ENCODE measurements around the gene PC.

The PC gene

DNA sequence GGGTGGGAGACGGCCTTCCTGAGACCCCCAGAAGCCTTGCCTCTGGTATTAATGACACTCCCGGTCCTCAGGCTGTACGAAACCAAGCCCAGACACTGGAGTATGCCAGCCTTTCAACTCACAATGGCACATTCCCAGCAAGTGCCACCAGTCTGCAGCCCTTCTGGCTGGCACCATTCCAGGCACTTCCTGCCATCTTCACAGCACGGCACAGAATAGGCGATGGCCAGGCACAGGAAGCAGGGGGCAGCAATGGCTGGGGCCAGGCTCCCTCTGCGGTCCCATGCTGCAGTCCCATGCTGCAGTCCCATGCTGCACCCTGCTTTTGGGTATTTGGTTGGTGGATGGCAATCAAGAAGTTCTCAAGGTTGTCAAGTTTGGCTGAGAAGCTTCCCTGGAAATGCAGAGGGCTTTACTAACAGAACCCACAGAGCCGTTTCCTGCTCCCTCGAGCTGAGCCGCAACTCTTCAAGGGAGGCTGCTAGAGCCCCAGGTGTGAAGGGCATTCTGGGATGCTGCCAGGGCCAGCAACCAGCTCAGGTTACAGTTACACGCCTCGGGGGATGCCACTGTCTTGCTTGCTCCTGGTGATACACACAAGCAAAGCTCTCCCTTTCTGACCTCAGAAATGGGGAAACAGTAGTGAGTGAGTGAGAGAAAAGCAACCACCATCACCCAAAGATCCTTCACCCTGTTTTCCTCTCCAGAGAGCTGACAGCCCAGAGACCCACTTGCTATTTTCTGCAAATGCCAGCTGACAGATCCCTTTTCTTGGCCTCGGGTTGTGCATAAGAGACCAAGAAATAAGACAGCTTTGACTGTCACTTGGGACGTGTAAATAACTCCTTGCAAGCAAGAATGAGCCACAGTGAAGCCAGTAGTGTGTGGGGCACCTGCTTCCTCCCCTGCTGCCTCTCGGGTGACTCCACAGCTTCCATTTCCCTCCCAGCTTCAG lies 77.4 kb downstream of the PC start:
- peaks cover 0 to 12% of the 10 kb centered on the region in 2 donors for H3K4me1 ChIP-seq (ENCODE audit: control insufficient read depth in 1 of 2, insufficient read depth in 2 of 2, low read length in 2 of 2)
- H3K4me3 ChIP-seq (ENCODE audit: low read depth in 1 of 2, low read length in 2 of 2), result no peak overlapping the region
- no peaks in the 10 kb centered on the region for H3K36me3 ChIP-seq (ENCODE audit: control insufficient read depth in 1 of 2, insufficient read depth in 2 of 2, low read length in 2 of 2)
- no peaks in the 10 kb centered on the region for H3K27me3 ChIP-seq (ENCODE audit: control insufficient read depth in 1 of 2, insufficient read depth in 2 of 2, low read length in 2 of 2)
- no peak overlapping the region for H3K27ac ChIP-seq (ENCODE audit: low read depth, low read length)
- H3K9me3 ChIP-seq (ENCODE audit: control insufficient read depth in 1 of 2, low read length in 2 of 2), result no peaks in the 10 kb centered on the region
- no peak overlapping the region for H3K9ac ChIP-seq (ENCODE audit: low read depth in 1 of 2, low read length in 2 of 2)

DNA sequence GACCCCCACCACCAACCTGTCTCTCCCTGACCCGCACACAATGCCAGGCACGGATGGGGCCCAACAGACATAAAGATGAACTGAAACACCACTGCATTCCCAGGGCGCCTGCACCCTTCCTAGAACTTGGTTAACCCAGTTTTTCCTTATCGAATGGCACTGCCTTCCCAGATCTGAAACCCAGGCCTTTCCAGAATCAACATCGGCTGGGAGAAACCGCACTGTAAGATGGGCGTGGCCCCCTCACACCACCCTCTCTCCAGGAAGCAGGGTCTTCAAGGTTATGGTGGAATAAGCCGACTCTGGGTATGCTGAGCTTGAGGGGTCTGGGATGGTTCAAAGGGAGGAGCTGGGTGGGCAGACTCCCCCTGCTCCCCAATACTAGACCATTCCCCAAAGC lies 78.2 kb downstream of the PC start:
- H3K4me1 ChIP-seq (ENCODE audit: control insufficient read depth in 1 of 2, insufficient read depth in 2 of 2, low read length in 2 of 2), result peaks cover 0 to 12% of the 10 kb centered on the region in 2 donors
- no peaks in the 10 kb centered on the region for H3K36me3 ChIP-seq (ENCODE audit: control insufficient read depth in 1 of 2, insufficient read depth in 2 of 2, low read length in 2 of 2)
- H3K27me3 ChIP-seq (ENCODE audit: control insufficient read depth in 1 of 2, insufficient read depth in 2 of 2, low read length in 2 of 2), result no peaks in the 10 kb centered on the region
- no peak overlapping the region for H3K4me3 ChIP-seq (ENCODE audit: low read depth in 1 of 2, low read length in 2 of 2)
- no peaks in the 10 kb centered on the region for H3K9me3 ChIP-seq (ENCODE audit: control insufficient read depth in 1 of 2, low read length in 2 of 2)
- no peak overlapping the region for H3K9ac ChIP-seq (ENCODE audit: low read depth in 1 of 2, low read length in 2 of 2)
- no peak overlapping the region for H3K27ac ChIP-seq (ENCODE audit: low read depth, low read length)

DNA sequence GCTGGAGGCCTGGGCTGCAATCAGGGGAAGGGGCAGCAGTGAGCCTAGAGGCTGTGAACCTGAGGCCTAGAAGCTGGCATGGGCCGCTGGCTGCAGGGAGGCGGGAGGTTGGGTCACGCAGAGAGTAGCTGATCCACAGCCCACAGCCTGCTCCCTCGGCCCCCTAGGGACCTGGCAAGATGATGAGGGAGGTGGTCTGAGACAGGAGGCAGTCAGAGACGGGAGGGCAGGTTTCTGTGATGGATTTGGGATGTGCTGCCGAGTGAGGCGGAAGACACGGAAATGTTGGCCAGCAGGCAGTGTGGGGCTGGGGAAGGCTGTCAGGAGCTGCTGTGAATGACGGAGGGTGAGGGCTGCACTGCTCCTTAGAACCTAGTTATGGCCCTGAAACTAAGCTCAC lies 78.6 kb downstream of the PC start:
- Histone ChIP-seq H3K27me3 (ENCODE audit: control insufficient read depth in 1 of 2, insufficient read depth in 2 of 2, low read length in 2 of 2) (no peaks in the 10 kb centered on the region), H3K36me3 (ENCODE audit: control insufficient read depth in 1 of 2, insufficient read depth in 2 of 2, low read length in 2 of 2) (no peaks in the 10 kb centered on the region), H3K27ac (ENCODE audit: low read depth, low read length) (no peak overlapping the region), H3K4me1 (ENCODE audit: control insufficient read depth in 1 of 2, insufficient read depth in 2 of 2, low read length in 2 of 2) (peaks cover 0 to 12% of the 10 kb centered on the region in 2 donors), H3K4me3 (ENCODE audit: low read depth in 1 of 2, low read length in 2 of 2) (no peak overlapping the region), H3K9ac (ENCODE audit: low read depth in 1 of 2, low read length in 2 of 2) (no peak overlapping the region), H3K9me3 (ENCODE audit: control insufficient read depth in 1 of 2, low read length in 2 of 2) (no peaks in the 10 kb centered on the region)

- Histone ChIP-seq H3K4me3 (ENCODE audit: low read depth in 1 of 2, low read length in 2 of 2) (no peak overlapping the region), H3K9me3 (ENCODE audit: control insufficient read depth in 1 of 2, low read length in 2 of 2) (no peaks in the 10 kb centered on the region), H3K4me1 (ENCODE audit: control insufficient read depth in 1 of 2, insufficient read depth in 2 of 2, low read length in 2 of 2) (peaks cover 0 to 12% of the 10 kb centered on the region in 2 donors), H3K9ac (ENCODE audit: low read depth in 1 of 2, low read length in 2 of 2) (no peak overlapping the region), H3K27ac (ENCODE audit: low read depth, low read length) (no peak overlapping the region), H3K27me3 (ENCODE audit: control insufficient read depth in 1 of 2, insufficient read depth in 2 of 2, low read length in 2 of 2) (no peaks in the 10 kb centered on the region), H3K36me3 (ENCODE audit: control insufficient read depth in 1 of 2, insufficient read depth in 2 of 2, low read length in 2 of 2) (no peaks in the 10 kb centered on the region)
These were observed 79.2 kb downstream of the PC start for GRCh38 chr11:66879000-66879399.

- no peaks in the 10 kb centered on the region for H3K27me3 ChIP-seq (ENCODE audit: control insufficient read depth in 1 of 2, insufficient read depth in 2 of 2, low read length in 2 of 2)
- H3K36me3 ChIP-seq (ENCODE audit: control insufficient read depth in 1 of 2, insufficient read depth in 2 of 2, low read length in 2 of 2), result no peaks in the 10 kb centered on the region
- H3K9ac ChIP-seq (ENCODE audit: low read depth in 1 of 2, low read length in 2 of 2), result no peak overlapping the region
- no peak overlapping the region for H3K27ac ChIP-seq (ENCODE audit: low read depth, low read length)
- no peaks in the 10 kb centered on the region for H3K9me3 ChIP-seq (ENCODE audit: control insufficient read depth in 1 of 2, low read length in 2 of 2)
- peaks cover 0 to 12% of the 10 kb centered on the region in 2 donors for H3K4me1 ChIP-seq (ENCODE audit: control insufficient read depth in 1 of 2, insufficient read depth in 2 of 2, low read length in 2 of 2)
- no peak overlapping the region for H3K4me3 ChIP-seq (ENCODE audit: low read depth in 1 of 2, low read length in 2 of 2)
These were observed 79.7 kb downstream of the PC start for GRCh38 chr11:66878474-66878873.

DNA sequence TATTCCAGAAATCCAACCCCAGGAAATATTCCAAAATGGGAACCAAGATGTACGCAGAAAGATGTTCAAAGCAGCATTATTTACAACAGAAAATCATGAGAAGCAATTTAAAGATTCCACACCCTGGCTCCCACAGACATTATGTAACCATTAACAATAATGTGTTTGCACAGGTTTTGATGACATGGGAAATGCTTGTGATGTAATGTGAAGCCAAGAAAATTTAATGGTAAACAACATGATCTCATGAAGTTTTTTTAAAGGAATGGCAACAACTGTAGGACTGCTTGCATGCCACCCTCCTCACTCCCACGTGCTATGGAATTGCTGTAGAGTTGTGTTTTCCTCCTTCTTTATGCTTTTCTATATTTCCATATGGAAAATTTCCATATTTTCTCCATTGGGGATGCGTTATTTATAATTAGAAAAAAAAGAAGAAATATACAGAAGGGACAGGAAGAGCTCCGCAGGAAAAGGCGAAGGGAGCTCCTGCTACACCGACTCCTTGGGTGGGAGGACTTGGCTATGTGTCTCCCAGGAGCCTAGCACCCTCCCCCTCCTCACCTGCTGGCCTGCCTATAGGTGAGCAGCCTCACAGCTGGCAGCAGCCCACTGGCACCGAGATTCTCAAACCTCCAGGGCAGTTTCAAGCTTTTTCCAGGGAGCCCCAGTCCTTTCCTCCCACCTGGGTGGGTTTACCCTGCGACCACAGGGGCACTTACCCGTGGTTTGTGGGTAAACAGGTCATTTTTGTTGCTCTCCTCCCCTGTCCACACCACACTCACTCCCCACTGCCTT lies 80.4 kb downstream of the PC start:
- H3K27me3 ChIP-seq (ENCODE audit: control insufficient read depth in 1 of 2, insufficient read depth in 2 of 2, low read length in 2 of 2), result no peaks in the 10 kb centered on the region
- H3K4me1 ChIP-seq (ENCODE audit: control insufficient read depth in 1 of 2, insufficient read depth in 2 of 2, low read length in 2 of 2), result peaks cover 0 to 5% of the 10 kb centered on the region in 2 donors
- H3K9me3 ChIP-seq (ENCODE audit: control insufficient read depth in 1 of 2, low read length in 2 of 2), result no peaks in the 10 kb centered on the region
- H3K36me3 ChIP-seq (ENCODE audit: control insufficient read depth in 1 of 2, insufficient read depth in 2 of 2, low read length in 2 of 2), result no peaks in the 10 kb centered on the region
- H3K9ac ChIP-seq (ENCODE audit: low read depth in 1 of 2, low read length in 2 of 2), result no peak overlapping the region
- H3K4me3 ChIP-seq (ENCODE audit: low read depth in 1 of 2, low read length in 2 of 2), result no peak overlapping the region
- no peak overlapping the region for H3K27ac ChIP-seq (ENCODE audit: low read depth, low read length)

- Histone ChIP-seq H3K4me1 (ENCODE audit: control insufficient read depth in 1 of 2, insufficient read depth in 2 of 2, low read length in 2 of 2) (no peaks in the 10 kb centered on the region), H3K27ac (ENCODE audit: low read depth, low read length) (no peak overlapping the region), H3K9me3 (ENCODE audit: control insufficient read depth in 1 of 2, low read length in 2 of 2) (no peaks in the 10 kb centered on the region), H3K9ac (ENCODE audit: low read depth in 1 of 2, low read length in 2 of 2) (no peak overlapping the region), H3K27me3 (ENCODE audit: control insufficient read depth in 1 of 2, insufficient read depth in 2 of 2, low read length in 2 of 2) (no peaks in the 10 kb centered on the region), H3K36me3 (ENCODE audit: control insufficient read depth in 1 of 2, insufficient read depth in 2 of 2, low read length in 2 of 2) (no peaks in the 10 kb centered on the region), H3K4me3 (ENCODE audit: low read depth in 1 of 2, low read length in 2 of 2) (no peak overlapping the region)
These were observed 82.8 kb downstream of the PC start for GRCh38 chr11:66875378-66875777.

- no peak overlapping the region for H3K9ac ChIP-seq (ENCODE audit: low read depth in 1 of 2, low read length in 2 of 2)
- H3K27me3 ChIP-seq (ENCODE audit: control insufficient read depth in 1 of 2, insufficient read depth in 2 of 2, low read length in 2 of 2), result no peaks in the 10 kb centered on the region
- no peaks in the 10 kb centered on the region for H3K9me3 ChIP-seq (ENCODE audit: control insufficient read depth in 1 of 2, low read length in 2 of 2)
- no peak overlapping the region for H3K27ac ChIP-seq (ENCODE audit: low read depth, low read length)
- H3K4me1 ChIP-seq (ENCODE audit: control insufficient read depth in 1 of 2, insufficient read depth in 2 of 2, low read length in 2 of 2), result no peaks in the 10 kb centered on the region
- no peak overlapping the region for H3K4me3 ChIP-seq (ENCODE audit: low read depth in 1 of 2, low read length in 2 of 2)
- no peaks in the 10 kb centered on the region for H3K36me3 ChIP-seq (ENCODE audit: control insufficient read depth in 1 of 2, insufficient read depth in 2 of 2, low read length in 2 of 2)
These were observed 84.0 kb downstream of the PC start for GRCh38 chr11:66874232-66874631.

DNA sequence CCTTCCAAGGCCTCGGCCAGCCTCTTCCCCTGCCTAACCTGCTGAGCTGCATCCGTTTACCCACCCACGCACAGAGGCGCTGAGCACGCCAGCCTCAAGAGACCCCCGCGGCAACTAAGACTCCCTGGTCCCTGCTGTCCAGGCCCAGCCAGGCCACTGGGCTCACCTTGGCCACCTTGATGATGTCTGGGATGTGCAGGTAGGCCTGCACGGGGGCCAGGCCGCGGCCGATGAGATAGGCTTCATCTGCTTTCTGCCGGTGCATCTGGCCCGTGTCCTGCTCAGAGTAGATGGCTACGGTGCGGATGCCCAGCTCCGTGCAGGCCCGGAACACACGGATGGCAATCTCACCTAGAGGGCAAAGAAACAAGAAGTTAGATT lies 86.7 kb downstream of the PC start:
- Histone ChIP-seq H3K36me3 (ENCODE audit: control insufficient read depth in 1 of 2, insufficient read depth in 2 of 2, low read length in 2 of 2) (no peaks in the 10 kb centered on the region), H3K27me3 (ENCODE audit: control insufficient read depth in 1 of 2, insufficient read depth in 2 of 2, low read length in 2 of 2) (no peaks in the 10 kb centered on the region), H3K27ac (ENCODE audit: low read depth, low read length) (no peak overlapping the region), H3K9me3 (ENCODE audit: control insufficient read depth in 1 of 2, low read length in 2 of 2) (no peaks in the 10 kb centered on the region), H3K4me3 (ENCODE audit: low read depth in 1 of 2, low read length in 2 of 2) (no peak overlapping the region), H3K4me1 (ENCODE audit: control insufficient read depth in 1 of 2, insufficient read depth in 2 of 2, low read length in 2 of 2) (peaks cover 0 to 6% of the 10 kb centered on the region in 2 donors), H3K9ac (ENCODE audit: low read depth in 1 of 2, low read length in 2 of 2) (no peak overlapping the region)
